Lower leg skin (tissue), 3 donors: Measurements from ENCODE around the gene MAP6D1.

Experiments used
- POLR2A ChIP-seq, 2 donors: fragments of 450-650 bp; IDR thresholded peaks; one replicate each; pipeline ENCODE4 v1.6.1; 2016 to 2017; ENCODE audit warnings: antibody characterized with exemption in 2 of 2, mild to moderate bottlenecking in 1 of 2, moderate library complexity in 1 of 2
- TF ChIP-seq, protein P1 (sequence below), 3 donors: fragments of 450-650 bp; IDR thresholded peaks; one replicate each; pipeline ENCODE4 v1.5.1; 2016; ENCODE audit warnings: antibody characterized with exemption in 3 of 3, mild to moderate bottlenecking in 3 of 3, moderate library complexity in 2 of 3

DNA sequence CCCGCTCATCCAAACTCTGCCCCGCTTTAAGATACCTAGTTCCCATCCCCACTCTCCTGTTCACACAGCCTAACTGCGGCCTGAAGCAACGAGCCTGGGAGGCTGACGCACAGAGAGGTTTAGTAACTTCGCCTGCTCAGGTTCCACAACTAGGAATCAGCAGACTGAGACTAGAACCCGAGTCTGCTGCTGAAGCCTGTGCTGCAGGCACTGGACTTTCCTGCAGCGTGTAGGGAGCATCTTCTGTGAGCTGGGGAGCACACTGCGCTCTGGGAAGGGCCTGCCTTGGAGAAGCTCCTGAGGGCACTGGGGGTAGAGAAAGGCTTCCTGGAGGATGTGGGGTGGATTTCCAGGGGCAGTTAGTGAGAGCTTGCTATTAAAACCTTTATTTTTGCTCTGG, 4.8 kb upstream of the MAP6D1 start:
- TF ChIP-seq, protein P1, sequence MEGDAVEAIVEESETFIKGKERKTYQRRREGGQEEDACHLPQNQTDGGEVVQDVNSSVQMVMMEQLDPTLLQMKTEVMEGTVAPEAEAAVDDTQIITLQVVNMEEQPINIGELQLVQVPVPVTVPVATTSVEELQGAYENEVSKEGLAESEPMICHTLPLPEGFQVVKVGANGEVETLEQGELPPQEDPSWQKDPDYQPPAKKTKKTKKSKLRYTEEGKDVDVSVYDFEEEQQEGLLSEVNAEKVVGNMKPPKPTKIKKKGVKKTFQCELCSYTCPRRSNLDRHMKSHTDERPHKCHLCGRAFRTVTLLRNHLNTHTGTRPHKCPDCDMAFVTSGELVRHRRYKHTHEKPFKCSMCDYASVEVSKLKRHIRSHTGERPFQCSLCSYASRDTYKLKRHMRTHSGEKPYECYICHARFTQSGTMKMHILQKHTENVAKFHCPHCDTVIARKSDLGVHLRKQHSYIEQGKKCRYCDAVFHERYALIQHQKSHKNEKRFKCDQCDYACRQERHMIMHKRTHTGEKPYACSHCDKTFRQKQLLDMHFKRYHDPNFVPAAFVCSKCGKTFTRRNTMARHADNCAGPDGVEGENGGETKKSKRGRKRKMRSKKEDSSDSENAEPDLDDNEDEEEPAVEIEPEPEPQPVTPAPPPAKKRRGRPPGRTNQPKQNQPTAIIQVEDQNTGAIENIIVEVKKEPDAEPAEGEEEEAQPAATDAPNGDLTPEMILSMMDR (IDR thresholded peaks at IDR 0.05) = no peak
- no peak for TF ChIP-seq POLR2A (IDR thresholded peaks at IDR 0.05)
